ENCODE results near the gene TNFRSF25.

DNA sequence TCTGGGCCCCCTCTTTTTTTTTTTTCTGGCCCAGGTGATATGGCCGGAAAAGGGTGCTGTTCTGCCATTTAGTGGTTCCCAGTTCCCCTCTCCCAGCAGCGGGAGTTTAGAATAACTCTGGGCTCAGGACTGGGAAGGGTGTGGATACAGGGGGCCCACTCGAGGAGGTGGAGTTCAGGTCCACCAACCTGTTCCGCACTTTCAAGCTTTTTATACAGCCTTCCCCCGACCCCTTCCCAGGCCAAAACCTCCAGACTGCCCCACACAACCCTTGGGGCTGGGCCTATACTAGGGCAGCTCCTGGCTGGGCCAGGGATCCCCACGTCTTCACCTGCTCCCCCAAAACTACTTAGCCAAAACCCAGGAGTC, 25.1 kb upstream of the TNFRSF25 start:
- TF ChIP-seq, protein P1, sequence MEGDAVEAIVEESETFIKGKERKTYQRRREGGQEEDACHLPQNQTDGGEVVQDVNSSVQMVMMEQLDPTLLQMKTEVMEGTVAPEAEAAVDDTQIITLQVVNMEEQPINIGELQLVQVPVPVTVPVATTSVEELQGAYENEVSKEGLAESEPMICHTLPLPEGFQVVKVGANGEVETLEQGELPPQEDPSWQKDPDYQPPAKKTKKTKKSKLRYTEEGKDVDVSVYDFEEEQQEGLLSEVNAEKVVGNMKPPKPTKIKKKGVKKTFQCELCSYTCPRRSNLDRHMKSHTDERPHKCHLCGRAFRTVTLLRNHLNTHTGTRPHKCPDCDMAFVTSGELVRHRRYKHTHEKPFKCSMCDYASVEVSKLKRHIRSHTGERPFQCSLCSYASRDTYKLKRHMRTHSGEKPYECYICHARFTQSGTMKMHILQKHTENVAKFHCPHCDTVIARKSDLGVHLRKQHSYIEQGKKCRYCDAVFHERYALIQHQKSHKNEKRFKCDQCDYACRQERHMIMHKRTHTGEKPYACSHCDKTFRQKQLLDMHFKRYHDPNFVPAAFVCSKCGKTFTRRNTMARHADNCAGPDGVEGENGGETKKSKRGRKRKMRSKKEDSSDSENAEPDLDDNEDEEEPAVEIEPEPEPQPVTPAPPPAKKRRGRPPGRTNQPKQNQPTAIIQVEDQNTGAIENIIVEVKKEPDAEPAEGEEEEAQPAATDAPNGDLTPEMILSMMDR (conservative IDR thresholded peaks at IDR 0.05 in 1 of 2, IDR thresholded peaks at IDR 0.05 in 1 of 2; ENCODE audit: extremely low read depth in 1 of 2, insufficient read depth in 1 of 2, low read depth in 1 of 2, low read length in 2 of 2) = no peak
- TF ChIP-seq EZH2 (IDR thresholded peaks at IDR 0.05; ENCODE audit: borderline replicate concordance, low read length) = no peak
